Measurements from ENCODE around the gene PCNX2.

The PCNX2 gene

DNA sequence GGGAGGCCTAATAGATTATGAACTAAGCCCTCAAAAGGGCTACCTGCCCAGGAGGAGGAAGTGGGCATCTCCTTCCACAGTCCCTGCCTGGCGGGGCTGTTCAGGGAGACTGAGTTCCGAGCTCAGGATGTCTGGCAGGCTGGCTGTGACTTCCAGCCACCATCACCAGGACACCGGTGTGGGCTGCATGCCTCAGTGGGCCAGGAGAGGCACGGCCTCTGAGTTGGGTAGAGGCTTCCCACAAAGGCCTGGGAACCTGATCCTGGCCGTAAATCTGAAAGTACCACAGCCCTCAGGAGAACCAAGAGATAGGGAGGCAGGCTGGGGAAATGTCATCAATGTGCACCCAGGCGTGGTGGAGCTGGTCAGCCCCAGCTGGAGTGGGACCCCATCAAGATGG, 316.0 kb downstream of the PCNX2 start:
- no peak for DNase-seq

DNA sequence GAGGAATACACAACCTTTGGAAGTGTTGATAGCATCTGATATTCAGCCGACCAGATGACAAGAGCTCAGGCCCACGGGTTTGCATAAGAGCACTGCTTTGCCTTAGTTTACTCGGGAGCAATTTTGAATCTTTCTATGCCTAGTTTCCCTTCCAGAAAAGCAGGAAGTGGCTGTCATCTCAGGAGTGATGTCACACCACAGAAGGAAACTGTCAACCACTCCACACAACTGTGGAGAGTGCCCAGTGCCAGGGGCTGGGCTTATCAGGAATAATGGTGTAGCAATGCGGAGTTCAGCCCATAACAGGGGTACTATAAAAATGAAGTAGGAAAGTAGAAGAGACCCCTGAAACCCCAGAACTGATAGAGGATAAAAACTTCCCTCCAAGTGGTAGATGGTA, 316.7 kb downstream of the PCNX2 start:
- no peak for DNase-seq

DNA sequence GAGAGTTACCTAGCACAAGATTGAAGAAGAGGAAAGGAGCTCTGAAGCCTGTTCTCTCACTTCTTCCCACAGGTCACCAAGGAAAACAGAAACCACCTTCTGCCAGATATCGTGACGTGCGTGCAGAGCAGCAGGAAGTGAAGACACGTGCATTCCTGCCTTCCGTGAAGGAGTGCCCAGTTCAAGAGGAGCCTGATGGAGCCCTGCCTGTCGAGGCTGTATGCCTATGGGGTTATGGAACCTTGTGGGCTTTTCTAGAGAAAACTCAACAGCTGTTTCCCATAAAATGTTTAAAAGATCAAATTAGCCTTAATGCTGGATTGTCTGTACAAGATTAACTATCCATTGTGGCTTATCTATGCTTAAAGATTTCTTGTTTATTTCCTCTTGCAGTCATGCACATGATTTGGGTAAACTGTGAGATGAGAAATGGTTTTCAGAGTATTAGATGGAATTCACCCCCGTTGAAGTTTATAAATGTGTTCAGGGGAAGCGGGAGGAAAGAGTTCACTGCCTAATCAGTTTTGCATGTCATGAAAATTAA, 317.4 kb downstream of the PCNX2 start:
- DNase-seq: no peak

GRCh38 chr1:232974971-232975370, 320.6 kb downstream of the PCNX2 start:
- peak; percentile 5 for DNase-seq

- no peak for DNase-seq
Measured at GRCh38 chr1:232973652-232974611, 321.6 kb downstream of the PCNX2 start.

DNA sequence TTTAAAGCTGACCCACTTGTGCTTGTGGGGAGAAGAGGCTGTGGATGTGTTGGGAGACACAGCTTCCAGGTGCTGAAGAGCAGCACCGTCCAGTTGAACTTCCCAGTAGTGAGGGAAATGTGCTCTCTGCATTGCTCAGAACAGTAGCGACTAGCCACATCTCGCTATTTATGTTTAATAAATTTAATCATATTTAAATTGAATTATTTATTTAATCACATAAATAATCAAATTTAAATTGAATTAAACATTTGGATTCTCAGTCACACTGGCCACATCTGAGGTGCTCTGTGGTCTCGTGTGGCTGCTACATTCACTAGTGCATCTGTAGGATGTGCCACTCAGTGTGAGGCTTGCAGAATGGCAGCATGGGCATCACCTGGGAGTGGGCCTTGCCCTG, 325.0 kb downstream of the PCNX2 start:
- no peak for DNase-seq

DNA sequence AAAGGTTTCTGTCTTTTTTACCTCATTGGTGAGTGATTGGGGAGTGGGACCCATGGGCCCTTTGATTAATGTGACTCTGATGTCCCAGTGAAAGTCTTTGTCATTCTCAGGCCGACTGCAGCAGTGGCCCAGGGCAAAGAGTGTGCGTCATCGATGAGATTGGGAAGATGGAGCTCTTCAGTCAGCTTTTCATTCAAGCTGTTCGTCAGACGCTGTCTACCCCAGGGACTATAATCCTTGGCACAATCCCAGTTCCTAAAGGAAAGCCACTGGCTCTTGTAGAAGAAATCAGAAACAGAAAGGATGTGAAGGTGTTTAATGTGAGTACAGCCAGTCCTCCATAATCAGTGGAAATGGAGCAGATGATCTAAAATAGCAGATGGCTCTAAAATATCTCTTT, 325.7 kb downstream of the PCNX2 start:
- no peak for DNase-seq

DNA sequence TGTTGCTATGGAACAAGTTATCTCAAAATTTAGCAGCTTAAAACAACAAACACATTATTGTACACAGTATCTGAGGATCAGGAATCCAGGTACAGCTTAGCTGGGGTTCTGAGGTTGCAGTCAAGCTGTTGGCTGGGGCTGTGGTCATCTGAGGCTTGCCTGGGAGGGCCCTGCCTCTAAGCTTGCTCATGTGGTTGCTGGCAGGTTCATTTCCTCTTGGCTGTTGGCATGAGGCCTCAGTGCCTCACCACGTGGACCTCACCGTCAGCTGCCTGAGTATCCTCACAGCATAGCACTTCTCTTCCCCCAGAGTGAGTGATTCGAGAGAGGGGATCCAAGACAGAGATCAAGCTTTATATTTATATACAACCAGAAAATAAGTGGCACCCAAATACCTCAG, 326.6 kb downstream of the PCNX2 start:
- no peak for DNase-seq

GRCh38 chr1:232968391-232968790, 327.1 kb downstream of the PCNX2 start:
- DNase-seq: no peak

DNA sequence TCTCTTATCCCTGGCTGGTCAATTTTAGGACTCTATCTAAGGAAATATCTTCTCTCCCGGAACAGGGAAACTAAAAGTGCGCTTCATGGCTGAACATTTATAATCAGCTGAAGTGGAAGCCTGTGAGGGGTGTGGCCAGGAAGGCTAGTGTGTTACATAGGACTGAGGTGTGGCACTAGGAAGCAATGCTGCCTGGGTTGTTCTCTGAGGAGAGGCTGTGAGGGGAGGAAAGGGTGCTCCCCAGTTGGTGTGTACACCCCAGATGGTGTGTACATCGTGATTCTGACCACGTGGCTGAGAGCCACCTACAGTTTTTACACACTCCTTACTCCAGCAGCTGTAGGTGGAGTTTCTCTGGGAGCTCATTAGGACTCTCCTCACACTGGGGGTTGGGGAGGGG, 328.9 kb downstream of the PCNX2 start:
- DNase-seq: no peak

DNA sequence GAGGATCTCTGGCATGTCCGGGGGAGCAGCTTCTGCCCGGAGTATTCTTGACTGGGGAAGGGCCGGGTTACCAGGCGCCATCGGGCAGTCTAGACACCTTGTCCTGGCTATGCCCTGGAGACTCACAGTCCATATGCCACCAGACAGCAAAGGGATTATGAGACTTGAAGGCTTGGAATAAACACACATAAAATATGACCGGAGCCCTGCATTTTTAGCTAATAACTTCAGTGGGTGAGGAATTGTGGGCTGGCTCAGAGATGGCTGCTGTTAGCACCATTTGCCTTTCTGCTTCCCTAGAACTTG, 329.7 kb downstream of the PCNX2 start:
- DNase-seq: no peak

- DNase-seq: no peak
Measured at GRCh38 chr1:232965124-232965911, 330.2 kb downstream of the PCNX2 start.

GRCh38 chr1:232964601-232965000, 330.9 kb downstream of the PCNX2 start:
- DNase-seq: no peak

DNA sequence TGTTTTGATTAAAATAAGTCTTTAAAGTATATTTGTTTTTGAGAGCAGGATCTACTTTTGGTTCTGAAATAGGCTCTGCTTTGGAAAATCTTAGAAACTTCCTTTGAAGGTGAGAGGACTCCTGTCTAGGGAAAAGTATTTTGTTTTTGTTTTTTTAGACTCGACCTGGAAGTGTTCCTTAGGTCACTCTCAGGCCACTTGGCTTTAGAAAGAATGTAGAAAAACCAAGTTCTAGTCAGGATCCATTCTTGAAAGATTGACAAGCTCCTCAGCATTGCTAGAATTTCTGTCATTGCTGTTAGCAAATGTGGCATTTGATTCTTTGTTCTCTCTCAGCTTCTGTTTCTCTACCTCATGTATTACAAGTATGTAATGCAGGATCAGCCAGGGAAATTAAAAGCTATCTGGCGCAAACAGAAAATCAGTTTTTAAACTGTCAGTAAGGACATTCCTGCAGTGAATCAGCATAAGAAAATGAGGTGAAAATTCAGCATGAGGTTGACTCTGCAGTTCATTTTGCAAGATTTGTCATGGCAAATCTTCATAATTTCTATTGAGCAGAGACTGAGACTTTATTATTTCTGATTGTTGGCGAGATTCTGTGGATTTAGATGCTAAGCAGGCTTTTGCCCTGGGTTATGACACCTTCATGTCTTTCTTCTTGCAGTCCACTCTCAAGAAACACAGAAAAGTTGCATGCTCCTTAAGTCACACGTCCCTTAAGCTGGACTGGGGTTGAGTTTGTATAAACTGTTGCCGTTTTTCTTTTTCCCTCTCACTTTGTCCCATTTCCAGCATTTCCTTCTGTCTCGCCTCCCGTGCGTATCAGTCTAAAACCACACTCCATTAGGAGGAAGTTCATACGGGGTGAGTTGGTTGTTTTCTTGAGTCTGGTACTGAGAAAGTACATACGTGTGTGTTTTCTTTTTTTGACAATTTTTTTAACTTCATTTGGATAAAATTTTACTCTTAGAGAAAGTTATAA, 332.5 kb downstream of the PCNX2 start:
- DNase-seq: no peak

- no peak for DNase-seq
Measured at GRCh38 chr1:232958067-232958466, 337.5 kb downstream of the PCNX2 start.

DNA sequence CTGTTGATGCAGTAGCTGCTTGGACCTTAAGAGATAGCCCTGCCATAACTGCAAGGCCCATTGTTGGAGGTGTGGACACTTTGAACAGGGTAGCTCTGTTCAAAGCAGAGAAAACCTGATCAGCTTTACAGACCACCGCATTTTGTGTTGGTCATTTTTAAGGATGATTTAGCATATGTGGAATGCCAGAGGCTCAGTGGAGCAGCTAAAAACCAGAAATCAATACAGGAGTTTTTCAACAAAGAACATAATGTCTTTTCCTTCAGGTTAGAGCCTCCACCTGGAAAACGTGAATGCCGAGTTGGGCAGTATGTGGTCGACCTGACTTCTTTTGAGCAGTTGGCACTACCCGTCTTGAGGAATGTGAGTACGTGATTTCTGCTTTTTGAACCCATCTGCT, 339.4 kb downstream of the PCNX2 start:
- DNase-seq: no peak

GRCh38 chr1:232954594-232955365, 340.7 kb downstream of the PCNX2 start:
- no peak for DNase-seq

DNA sequence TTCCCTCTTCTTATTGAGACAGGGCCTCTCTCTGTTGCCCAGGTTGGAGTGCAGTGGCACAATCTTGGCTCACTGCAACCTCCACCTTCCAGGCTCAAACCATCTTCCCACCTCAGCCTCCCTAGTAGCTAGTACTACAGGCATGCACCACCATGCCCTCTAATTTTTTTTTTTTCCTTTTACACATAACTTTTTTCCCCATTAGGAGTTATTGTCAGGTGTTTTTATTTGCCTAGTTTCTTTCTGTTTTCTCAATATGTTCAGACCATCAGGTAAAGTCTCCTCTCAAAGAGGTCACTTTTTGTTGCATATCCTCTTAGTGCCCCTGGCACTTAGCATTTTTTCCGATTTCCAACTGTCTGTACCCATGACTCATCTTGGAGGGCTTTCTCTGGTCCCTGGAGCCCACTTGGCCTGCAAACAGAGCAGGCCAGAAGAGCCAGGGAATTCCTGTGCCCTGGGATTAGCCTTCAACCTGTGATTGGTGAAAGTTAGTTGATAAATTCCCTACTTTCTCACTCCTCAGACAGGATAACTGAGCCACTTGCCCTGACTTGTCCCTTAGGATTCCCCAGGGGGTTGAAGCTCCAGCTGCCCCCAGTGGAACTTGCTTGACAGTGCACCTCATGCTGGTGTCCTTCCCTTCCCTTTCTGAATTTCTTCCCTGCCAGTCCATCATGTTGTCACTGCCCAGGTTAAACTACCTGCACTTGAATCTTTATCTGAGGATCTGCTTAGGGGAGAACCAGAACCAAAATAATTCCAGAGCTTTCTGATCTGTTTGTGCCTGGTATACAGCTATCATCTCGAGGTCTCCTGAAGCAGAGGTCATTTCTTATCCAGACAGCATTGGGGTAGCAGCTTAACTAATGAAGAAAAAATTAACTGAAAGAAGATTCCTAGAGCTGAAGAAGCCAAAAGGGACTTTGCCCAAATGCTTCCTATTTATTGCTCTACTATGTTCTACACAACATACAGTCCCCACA, 342.7 kb downstream of the PCNX2 start:
- DNase-seq: peak; percentile 50

GRCh38 chr1:232951605-232952004, 343.9 kb downstream of the PCNX2 start:
- no peak for DNase-seq

- DNase-seq: no peak
Measured at GRCh38 chr1:232951180-232951579, 344.3 kb downstream of the PCNX2 start.
